ENCODE results near the gene NLRX1. TPM values are rescaled to one million over a fixed set of nuclear protein-coding genes. Genes with fewer than 3 reads are reported as not detected.

NLRX1 gene
- total and polyA plus RNA-seq, 2 donors (not counting 1 experiment from before 2014, with no cell fraction given): 6.6 to 21.3 TPM

GRCh38 chr11:119157063-119157462 lies 11.5 kb upstream of the NLRX1 start:
- Histone ChIP-seq H3K79me2 (ENCODE audit: control insufficient read depth, insufficient read depth, low read length) (no peaks in the 10 kb centered on the region), H3K4me3 (replicated peaks in 1 of 4; ENCODE audit: control extremely low read depth in 1 of 4, insufficient read depth in 1 of 4, low read depth in 3 of 4, low read length in 4 of 4) (no peak overlapping the region), H3K4me1 (ENCODE audit: control insufficient read depth, extremely low read depth, insufficient read depth, low read length) (no peaks in the 10 kb centered on the region), H3K9me3 (ENCODE audit: control insufficient read depth, insufficient read depth, low read depth, low read length) (no peaks in the 10 kb centered on the region), H3K9ac (ENCODE audit: insufficient read depth, low read length) (no peak overlapping the region), H2AFZ (ENCODE audit: low read length) (no peak overlapping the region), H3K36me3 (ENCODE audit: control insufficient read depth, insufficient read depth, low read length) (no peaks in the 10 kb centered on the region), H3K27me3 (ENCODE audit: control insufficient read depth, insufficient read depth, low read length) (peaks cover 13% of the 10 kb centered on the region), H3K4me2 (ENCODE audit: extremely low read depth, insufficient read depth, low read length) (no peak overlapping the region), H3K27ac (ENCODE audit: insufficient read depth, low read length) (no peak overlapping the region), H4K20me1 (ENCODE audit: control insufficient read depth, extremely low read depth, insufficient read depth, low read length) (no peaks in the 10 kb centered on the region)
- DNase-seq (ENCODE audit: low read depth in 2 of 2): no peak
- TF ChIP-seq CTCF (conservative IDR thresholded peaks at IDR 0.05 in 1 of 2, IDR thresholded peaks at IDR 0.05 in 1 of 2; ENCODE audit: low read depth in 1 of 2, low read length in 2 of 2) (no peak), EZH2 (IDR thresholded peaks at IDR 0.05; ENCODE audit: low read length, missing control alignments) (no peak)

GRCh38 chr11:119158467-119158866 lies 10.1 kb upstream of the NLRX1 start:
- Histone ChIP-seq H2AFZ (ENCODE audit: low read length) (no peak overlapping the region), H3K9me3 (ENCODE audit: control insufficient read depth, insufficient read depth, low read depth, low read length) (no peaks in the 10 kb centered on the region), H3K27me3 (ENCODE audit: control insufficient read depth, insufficient read depth, low read length) (peaks cover 13% of the 10 kb centered on the region), H4K20me1 (ENCODE audit: control insufficient read depth, extremely low read depth, insufficient read depth, low read length) (no peaks in the 10 kb centered on the region), H3K4me3 (replicated peaks in 1 of 4; ENCODE audit: control extremely low read depth in 1 of 4, insufficient read depth in 1 of 4, low read depth in 3 of 4, low read length in 4 of 4) (no peak overlapping the region), H3K9ac (ENCODE audit: insufficient read depth, low read length) (no peak overlapping the region), H3K4me2 (ENCODE audit: extremely low read depth, insufficient read depth, low read length) (no peak overlapping the region), H3K4me1 (ENCODE audit: control insufficient read depth, extremely low read depth, insufficient read depth, low read length) (no peaks in the 10 kb centered on the region), H3K27ac (ENCODE audit: insufficient read depth, low read length) (no peak overlapping the region), H3K79me2 (ENCODE audit: control insufficient read depth, insufficient read depth, low read length) (no peaks in the 10 kb centered on the region), H3K36me3 (ENCODE audit: control insufficient read depth, insufficient read depth, low read length) (no peaks in the 10 kb centered on the region)
- TF ChIP-seq CTCF (conservative IDR thresholded peaks at IDR 0.05 in 1 of 2, IDR thresholded peaks at IDR 0.05 in 1 of 2; ENCODE audit: low read depth in 1 of 2, low read length in 2 of 2) (no peak), EZH2 (IDR thresholded peaks at IDR 0.05; ENCODE audit: low read length, missing control alignments) (no peak)
- no peak for DNase-seq (ENCODE audit: low read depth in 2 of 2)

- no peaks in the 10 kb centered on the region for H3K9me3 ChIP-seq (ENCODE audit: control insufficient read depth, insufficient read depth, low read depth, low read length)
- no peak overlapping the region for H3K4me3 ChIP-seq (replicated peaks in 1 of 4; ENCODE audit: control extremely low read depth in 1 of 4, insufficient read depth in 1 of 4, low read depth in 3 of 4, low read length in 4 of 4)
- TF ChIP-seq CTCF (conservative IDR thresholded peaks at IDR 0.05 in 1 of 2, IDR thresholded peaks at IDR 0.05 in 1 of 2; ENCODE audit: low read depth in 1 of 2, low read length in 2 of 2): no peak
- no peak for TF ChIP-seq EZH2 (IDR thresholded peaks at IDR 0.05; ENCODE audit: low read length, missing control alignments)
- H2AFZ ChIP-seq (ENCODE audit: low read length): no peak overlapping the region
- no peaks in the 10 kb centered on the region for H3K36me3 ChIP-seq (ENCODE audit: control insufficient read depth, insufficient read depth, low read length)
- H3K4me2 ChIP-seq (ENCODE audit: extremely low read depth, insufficient read depth, low read length): no peak overlapping the region
- no peaks in the 10 kb centered on the region for H3K4me1 ChIP-seq (ENCODE audit: control insufficient read depth, extremely low read depth, insufficient read depth, low read length)
- no peaks in the 10 kb centered on the region for H3K79me2 ChIP-seq (ENCODE audit: control insufficient read depth, insufficient read depth, low read length)
- no peak overlapping the region for H3K9ac ChIP-seq (ENCODE audit: insufficient read depth, low read length)
- no peak overlapping the region for H3K27ac ChIP-seq (ENCODE audit: insufficient read depth, low read length)
- H4K20me1 ChIP-seq (ENCODE audit: control insufficient read depth, extremely low read depth, insufficient read depth, low read length): no peaks in the 10 kb centered on the region
- no peak for DNase-seq (ENCODE audit: low read depth in 2 of 2)
- peaks cover 13% of the 10 kb centered on the region for H3K27me3 ChIP-seq (ENCODE audit: control insufficient read depth, insufficient read depth, low read length)
Measured at GRCh38 chr11:119160151-119160550, 8.4 kb upstream of the NLRX1 start.
